Suprapubic skin (tissue), 4 donors: ENCODE results near the gene GTF2IRD1. TPM values are rescaled to one million over a fixed set of nuclear protein-coding genes. Genes with fewer than 3 reads are reported as not detected.
A peak's percentile ranks its signal among the peaks of the same experiment; 100 is the strongest.
"Not testable (repeated sequence)": the region's sequence is repeated elsewhere in the genome, so short reads cannot be mapped to it uniquely, and the experiment has no call there.

Experiments
- DNase-seq, 2 donors: peaks; one replicate each; pipeline ENCODE4 v3.0.0-alpha.2; 2019; ENCODE audit warnings: low spot score in 2 of 2
- H3K27ac ChIP-seq: fragments of 200-600 bp; sonication (generic); one replicate; pipeline ENCODE4 v1.5.1; 2019
- H3K27me3 ChIP-seq: fragments of 200-600 bp; sonication (generic); one replicate; pipeline ENCODE4 v1.5.1; 2019
- H3K36me3 ChIP-seq: fragments of 200-600 bp; sonication (generic); one replicate; pipeline ENCODE4 v1.5.1; 2019
- H3K4me1 ChIP-seq: fragments of 200-600 bp; sonication (generic); one replicate; pipeline ENCODE4 v1.5.1; 2019
- H3K4me3 ChIP-seq: fragments of 200-600 bp; sonication (generic); one replicate; pipeline ENCODE4 v1.5.1; 2019; ENCODE audit warnings: mild to moderate bottlenecking
- H3K9me3 ChIP-seq: fragments of 200-600 bp; sonication (generic); one replicate; pipeline ENCODE4 v1.5.1; 2019
- CTCF ChIP-seq, 2 donors: fragments of 200-600 bp in 1 of 2; fragments of 450-650 bp in 1 of 2; sonication (generic) in 1 of 2; IDR thresholded peaks; one replicate each; pipeline ENCODE4 v1.5.1; 2016 to 2019; ENCODE audit warnings: antibody characterized with exemption in 2 of 2, mild to moderate bottlenecking in 1 of 2, moderate library complexity in 1 of 2
- EP300 ChIP-seq: sonication (generic); formaldehyde crosslinking; IDR thresholded peaks from one replicate; pipeline ENCODE4 v1.6.1; 2017; ENCODE audit warnings: antibody characterized with exemption
- POLR2A ChIP-seq, 2 donors: fragments of 450-650 bp; IDR thresholded peaks; one replicate each; pipeline ENCODE4 v1.6.1; 2017; ENCODE audit warnings: antibody characterized with exemption in 2 of 2, mild to moderate bottlenecking in 2 of 2, moderate library complexity in 2 of 2
- POLR2AphosphoS5 ChIP-seq, 3 donors: sonication (generic); formaldehyde crosslinking; IDR thresholded peaks; one replicate each; pipeline ENCODE4 v1.6.1; 2017; ENCODE audit warnings: antibody characterized with exemption in 3 of 3
- WGBS: methylation state at CpG from one replicate; pipeline ENCODE4 v1.1.5; 2018; 5-methylcytosine and 5-hydroxymethylcytosine counted together
- total RNA-seq, 4 donors: library from RNA; depleted of rRNA; stranded (reverse); fragments of >200 nt; gene quantifications; one replicate each; pipeline ENCODE4 v1.1.0, GENCODE V29; 2016

Gene GTF2IRD1
- total RNA-seq, 4 donors from 2014 or later, result 23.1 to 41.2 (median 25.0) TPM

GRCh38 chr7:74535951-74536356 is 82.2 kb downstream of the GTF2IRD1 start:
- Histone ChIP-seq H3K27ac (no peak overlapping the region), H3K4me3 (no peak overlapping the region), H3K27me3 (no peaks in the 10 kb centered on the region), H3K4me1 (no peaks in the 10 kb centered on the region), H3K9me3 (no peaks in the 10 kb centered on the region), H3K36me3 (peaks cover 72% of the 10 kb centered on the region)
- no peak for DNase-seq
- TF ChIP-seq POLR2A (IDR thresholded peaks at IDR 0.05) (no peak), POLR2AphosphoS5 (IDR thresholded peaks at IDR 0.05) (no peak), CTCF (IDR thresholded peaks at IDR 0.05) (no peak)
- WGBS, result 73% methylated on average over 8 of the region's 13 CpGs

GRCh38 chr7:74541937-74542336 is 88.2 kb downstream of the GTF2IRD1 start:
- not testable (repeated sequence) for DNase-seq

GRCh38 chr7:74542558-74543117 is 88.9 kb downstream of the GTF2IRD1 start:
- Histone ChIP-seq H3K27ac (no peak overlapping the region), H3K4me3 (no peak overlapping the region), H3K9me3 (no peaks in the 10 kb centered on the region), H3K36me3 (peaks cover 61% of the 10 kb centered on the region), H3K4me1 (peaks cover 5% of the 10 kb centered on the region), H3K27me3 (no peaks in the 10 kb centered on the region)
- DNase-seq, result no peak
- 67% methylated on average over 9 of the region's 9 CpGs for WGBS
- TF ChIP-seq POLR2A (IDR thresholded peaks at IDR 0.05) (no peak), EP300 (no peak), POLR2AphosphoS5 (IDR thresholded peaks at IDR 0.05) (no peak), CTCF (IDR thresholded peaks at IDR 0.05) (no peak)

More at GRCh38 chr7:74541937-74542336, 88.2 kb downstream of the GTF2IRD1 start:
- not testable (repeated sequence) for H3K27ac ChIP-seq, H3K9me3 ChIP-seq, H3K4me3 ChIP-seq, H3K27me3 ChIP-seq, H3K4me1 ChIP-seq
- WGBS, result 84% methylated on average over 5 of the region's 5 CpGs
- H3K36me3 ChIP-seq, result peaks cover 59% of the 10 kb centered on the region

- no peak overlapping the region for H3K4me3 ChIP-seq
- H3K9me3 ChIP-seq, result no peaks in the 10 kb centered on the region
- no peak for DNase-seq
- 80% methylated on average over 11 of the region's 12 CpGs for WGBS
- no peaks in the 10 kb centered on the region for H3K27me3 ChIP-seq
- peaks cover 5% of the 10 kb centered on the region for H3K4me1 ChIP-seq
- peaks cover 44% of the 10 kb centered on the region for H3K36me3 ChIP-seq
- peak overlapping the region; percentile 27 for H3K27ac ChIP-seq
- TF ChIP-seq EP300 (no peak), CTCF (IDR thresholded peaks at IDR 0.05) (peak in 1 of 2 donors; percentile 22), POLR2AphosphoS5 (IDR thresholded peaks at IDR 0.05) (no peak)
Measured at GRCh38 chr7:74544706-74545469, 91.2 kb downstream of the GTF2IRD1 start.

- no peak for TF ChIP-seq EP300
- no peak for TF ChIP-seq CTCF (IDR thresholded peaks at IDR 0.05)
- no peak for TF ChIP-seq POLR2AphosphoS5 (IDR thresholded peaks at IDR 0.05)
- TF ChIP-seq POLR2A (IDR thresholded peaks at IDR 0.05), result no peak
- no peak overlapping the region for H3K4me3 ChIP-seq
- peaks cover 35% of the 10 kb centered on the region for H3K36me3 ChIP-seq
- 87% methylated on average over 8 of the region's 8 CpGs for WGBS
- peaks cover 5% of the 10 kb centered on the region for H3K4me1 ChIP-seq
- DNase-seq, result no peak
- no peaks in the 10 kb centered on the region for H3K27me3 ChIP-seq
- H3K27ac ChIP-seq, result no peak overlapping the region
- no peaks in the 10 kb centered on the region for H3K9me3 ChIP-seq
Measured at GRCh38 chr7:74545921-74546320, 92.2 kb downstream of the GTF2IRD1 start.

- H3K4me3 ChIP-seq, H3K27me3 ChIP-seq, H3K27ac ChIP-seq, DNase-seq, H3K4me1 ChIP-seq, H3K9me3 ChIP-seq: not testable (repeated sequence)
- peaks cover 22% of the 10 kb centered on the region for H3K36me3 ChIP-seq
- WGBS, result 86% methylated on average over 6 of the region's 10 CpGs
Measured at GRCh38 chr7:74553596-74554012, 99.9 kb downstream of the GTF2IRD1 start.
